ENCODE data around the gene MYO1G.
"Not testable (repeated sequence)": the region's sequence is repeated elsewhere in the genome, so short reads cannot be mapped to it uniquely, and the experiment has no call there.

The MYO1G gene

DNA sequence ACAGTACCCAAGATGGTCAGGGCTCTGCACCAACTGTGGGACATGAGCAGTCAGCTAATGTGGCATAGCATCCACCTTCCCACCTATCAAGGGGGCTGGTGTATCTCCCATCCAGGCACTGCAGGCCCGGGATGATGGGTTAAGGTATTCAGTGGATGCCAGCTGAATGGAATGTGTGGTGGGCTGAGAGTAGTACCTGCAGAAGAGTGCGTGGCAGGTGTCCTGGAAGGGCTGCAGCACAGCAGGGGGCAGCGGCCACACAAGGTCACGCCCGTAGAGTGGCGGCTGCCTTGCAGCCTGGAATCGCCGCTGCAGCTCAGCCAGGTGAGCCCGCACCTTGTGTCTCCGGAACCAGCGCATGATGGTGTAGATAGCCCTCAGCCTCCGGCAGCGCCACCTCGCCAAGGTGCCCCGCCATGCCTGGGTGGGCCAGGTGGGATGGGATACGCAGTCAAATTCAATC, 13.3 kb downstream of the MYO1G start:
- no peak for DNase-seq

DNA sequence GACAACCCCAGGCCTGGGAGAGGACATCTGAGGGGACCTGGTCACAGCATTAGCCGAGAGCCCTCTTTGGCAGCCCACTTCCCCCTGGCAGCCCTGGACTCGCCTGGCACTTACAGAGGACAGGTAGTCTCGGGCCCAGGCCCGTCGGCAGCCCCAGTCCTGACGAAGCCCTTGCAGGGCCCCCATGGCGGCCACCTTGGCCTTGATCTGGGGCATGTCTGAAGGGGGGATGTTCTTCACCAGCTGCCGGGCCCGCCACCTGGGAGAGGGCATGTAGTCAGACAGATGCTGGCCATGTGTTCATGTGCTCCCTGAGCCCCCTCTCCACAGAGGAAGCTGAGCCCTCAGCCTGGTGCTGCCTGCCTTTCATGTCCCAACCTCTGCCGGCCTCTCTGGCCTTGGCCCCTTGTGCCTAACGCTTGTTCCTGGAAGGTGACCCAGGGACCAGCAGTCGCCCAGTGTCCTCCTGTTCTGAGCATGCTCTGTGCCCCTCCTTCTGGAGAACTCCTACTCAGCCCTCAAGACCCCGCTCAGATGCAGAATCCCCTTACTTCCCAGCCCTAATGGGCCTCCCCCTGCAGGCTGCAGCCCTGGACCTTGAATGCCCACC, 13.9 kb downstream of the MYO1G start:
- no peak for DNase-seq

DNA sequence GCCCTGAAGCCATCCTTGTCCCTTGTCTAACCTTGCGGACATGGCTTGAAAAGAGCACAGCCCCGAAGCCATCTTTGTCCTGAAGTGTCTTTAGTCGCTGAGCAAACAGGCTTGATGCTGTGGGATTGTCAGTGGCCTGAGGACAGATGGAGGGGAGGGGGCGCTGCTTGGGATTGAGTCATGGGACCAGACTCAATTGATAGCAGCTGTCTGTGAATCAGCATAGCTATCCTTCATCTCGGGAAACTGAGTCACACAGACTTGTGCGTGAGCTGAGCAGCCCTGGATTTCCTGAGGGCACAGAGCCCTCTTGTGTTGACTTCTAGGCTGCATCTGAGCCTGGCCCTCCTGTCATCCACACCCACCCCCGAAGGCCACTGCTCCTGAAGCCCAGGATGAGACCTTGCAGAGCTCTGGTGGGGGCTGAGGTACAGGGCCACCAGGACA, 14.4 kb downstream of the MYO1G start:
- DNase-seq = peak; percentile 22

DNA sequence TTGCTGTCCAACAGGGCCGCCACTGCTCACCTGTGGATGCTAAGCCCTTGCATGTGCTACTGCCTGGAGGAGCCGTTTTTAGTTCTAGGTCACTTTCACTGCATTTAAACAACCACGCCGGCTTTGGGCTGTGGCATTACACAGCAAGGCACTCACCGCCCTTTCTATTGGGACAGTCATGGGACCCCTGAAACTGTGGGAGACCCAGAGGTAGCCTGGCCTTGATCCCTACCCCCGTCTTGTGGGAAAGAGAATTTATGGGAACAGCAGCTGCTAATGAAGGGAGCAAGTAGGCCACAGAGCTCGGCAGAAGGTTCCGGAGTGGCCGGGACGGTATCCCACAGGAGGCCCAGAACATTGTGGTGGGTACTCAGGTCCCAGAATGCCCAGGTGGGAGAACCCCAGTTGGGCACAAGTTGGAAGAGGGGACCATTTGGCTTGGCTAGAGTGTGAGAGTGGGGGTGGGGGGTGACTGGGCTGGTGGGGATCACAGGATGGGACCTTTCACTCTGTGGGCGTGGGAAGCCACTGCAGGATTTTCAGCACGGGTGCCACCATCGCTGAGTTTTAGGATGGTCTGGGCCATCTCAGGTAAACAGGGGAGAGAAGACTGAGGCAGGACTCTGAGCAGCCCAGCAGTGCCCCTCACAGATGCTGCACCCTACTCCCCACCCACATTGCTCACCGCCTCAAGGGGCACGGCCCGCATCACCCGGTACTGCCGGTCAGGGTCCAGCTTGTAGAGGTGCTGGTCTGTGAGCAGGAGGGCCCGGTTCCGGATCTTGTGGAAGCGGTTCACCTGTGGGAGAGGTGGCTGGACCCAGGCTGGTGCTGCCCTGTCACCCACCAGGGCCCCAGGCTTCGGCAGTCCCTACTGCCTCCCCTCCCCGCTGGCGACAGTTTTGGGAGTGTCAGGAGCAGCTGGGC, 15.2 kb downstream of the MYO1G start:
- DNase-seq = no peak

DNA sequence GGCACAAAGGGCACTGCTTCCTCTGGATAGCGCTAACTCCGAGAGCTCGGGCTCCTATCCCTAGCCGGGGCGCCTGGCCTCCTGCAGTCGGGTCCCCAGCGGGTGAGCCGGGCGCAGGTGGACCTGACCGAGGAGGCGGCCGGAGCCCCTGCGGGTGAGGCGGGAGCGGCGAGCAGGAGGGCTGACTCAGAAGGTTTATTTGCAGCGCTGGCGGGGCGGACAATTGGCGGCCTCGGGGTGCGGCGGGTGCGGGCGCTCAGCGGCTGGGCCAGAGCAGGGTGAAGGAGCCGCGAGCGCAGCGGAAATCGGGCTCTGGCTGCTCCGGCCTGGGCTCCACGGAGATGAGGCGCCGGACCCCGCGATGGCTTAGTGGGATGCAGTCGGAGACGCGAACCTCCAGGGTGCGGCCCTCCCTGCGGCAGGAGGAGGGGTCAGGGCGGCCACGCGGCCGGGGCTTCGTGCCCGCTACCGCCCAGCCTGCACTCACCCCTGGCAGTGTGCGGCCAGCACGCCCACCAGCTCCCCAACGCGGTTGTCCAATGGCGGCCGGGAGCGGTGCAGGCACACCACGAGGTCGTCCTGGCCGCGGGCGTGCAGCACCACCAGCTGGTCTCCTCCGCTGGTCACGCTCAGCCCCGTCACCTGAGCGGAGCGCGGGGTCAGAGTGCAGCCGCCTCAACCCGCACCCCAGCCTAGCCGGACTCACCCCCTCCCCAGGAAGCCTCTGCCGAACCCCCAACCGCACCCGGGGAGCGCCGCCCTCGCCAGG, 16.1 kb downstream of the MYO1G start:
- peak; percentile 20 for DNase-seq

DNA sequence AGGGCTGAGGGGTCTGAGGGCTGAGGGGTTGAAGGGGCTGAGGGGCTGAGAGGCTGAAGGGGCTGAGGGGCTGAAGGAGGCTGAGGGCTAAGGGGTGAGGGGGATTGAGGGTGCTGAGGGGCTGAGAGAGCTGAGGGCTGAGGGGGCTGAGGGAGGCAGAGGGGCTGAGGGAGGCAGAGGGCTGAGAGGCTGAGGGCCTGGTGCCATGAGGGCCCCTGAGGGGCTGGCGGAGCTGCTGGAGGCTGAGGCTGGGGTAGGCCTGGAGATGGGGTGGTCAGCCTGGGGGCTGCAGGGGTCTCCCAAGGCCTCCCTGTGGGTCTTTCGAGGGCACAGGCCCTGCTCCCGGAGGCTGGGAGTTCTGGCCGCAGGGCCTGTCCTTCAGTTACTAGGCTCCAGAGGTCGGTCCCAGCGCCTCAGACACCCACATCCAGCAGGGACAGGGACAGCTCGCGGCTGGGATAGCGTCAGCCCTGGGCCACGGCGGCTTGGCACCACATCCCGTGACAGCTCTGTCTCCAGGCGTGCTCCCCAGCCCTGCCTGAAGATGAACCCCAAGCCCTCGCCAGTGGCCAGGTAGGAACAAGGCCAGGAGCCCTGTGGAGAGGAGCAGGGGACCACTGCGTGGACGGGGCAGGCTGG, 16.9 kb downstream of the MYO1G start:
- no peak for DNase-seq

DNA sequence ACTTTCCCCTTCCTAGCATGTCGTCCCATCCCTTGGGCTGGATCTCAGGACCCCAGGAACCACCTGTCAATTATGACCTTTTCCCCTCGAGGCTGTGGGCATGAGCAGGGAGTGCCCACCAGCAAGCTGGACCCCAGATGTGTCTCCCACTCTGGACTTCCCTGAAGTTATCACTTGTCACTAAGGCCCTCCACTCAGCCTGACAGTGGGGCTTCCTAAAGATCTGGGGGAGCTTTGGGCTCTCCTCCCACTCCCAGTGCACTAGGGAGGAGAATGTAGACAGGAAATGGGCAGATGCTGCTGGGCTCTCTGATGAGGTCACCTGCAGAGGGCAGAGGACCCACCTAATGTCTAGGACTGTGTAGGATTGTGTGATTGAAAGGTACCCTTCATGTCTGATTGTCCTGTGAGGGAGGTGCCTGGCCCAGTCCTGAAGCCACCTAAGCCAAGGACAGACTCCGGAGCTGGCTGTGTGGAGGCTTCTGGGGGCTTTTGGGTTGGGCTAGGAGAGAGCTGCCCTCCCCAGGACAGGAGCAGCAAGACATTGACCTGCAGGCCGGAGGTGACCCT, 18.7 kb downstream of the MYO1G start:
- no peak for DNase-seq

DNA sequence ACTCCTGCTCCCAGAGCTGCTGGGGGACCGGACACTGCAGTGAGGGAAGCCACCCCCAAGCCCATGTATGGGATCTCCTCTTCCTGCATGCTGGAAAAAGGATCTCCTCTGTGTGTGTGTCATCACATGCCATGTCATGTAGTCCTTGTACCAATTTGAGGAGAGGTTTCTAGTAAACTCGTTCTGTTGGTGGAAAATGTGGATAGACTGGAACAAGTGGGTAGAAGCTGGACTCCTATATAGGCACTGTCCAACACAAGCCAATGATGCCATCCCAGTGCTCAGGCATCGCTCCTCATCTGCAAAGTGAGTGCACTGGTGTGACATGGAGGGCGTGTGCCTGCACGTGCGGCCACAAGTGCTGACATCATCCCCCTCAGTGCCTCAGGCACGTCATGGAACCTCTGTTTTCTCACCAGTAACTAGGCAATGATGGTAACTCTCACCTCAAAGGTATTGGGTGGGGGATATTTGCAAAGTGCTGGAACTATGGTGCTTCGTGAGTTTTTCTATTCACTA, 19.3 kb downstream of the MYO1G start:
- no peak for DNase-seq

DNA sequence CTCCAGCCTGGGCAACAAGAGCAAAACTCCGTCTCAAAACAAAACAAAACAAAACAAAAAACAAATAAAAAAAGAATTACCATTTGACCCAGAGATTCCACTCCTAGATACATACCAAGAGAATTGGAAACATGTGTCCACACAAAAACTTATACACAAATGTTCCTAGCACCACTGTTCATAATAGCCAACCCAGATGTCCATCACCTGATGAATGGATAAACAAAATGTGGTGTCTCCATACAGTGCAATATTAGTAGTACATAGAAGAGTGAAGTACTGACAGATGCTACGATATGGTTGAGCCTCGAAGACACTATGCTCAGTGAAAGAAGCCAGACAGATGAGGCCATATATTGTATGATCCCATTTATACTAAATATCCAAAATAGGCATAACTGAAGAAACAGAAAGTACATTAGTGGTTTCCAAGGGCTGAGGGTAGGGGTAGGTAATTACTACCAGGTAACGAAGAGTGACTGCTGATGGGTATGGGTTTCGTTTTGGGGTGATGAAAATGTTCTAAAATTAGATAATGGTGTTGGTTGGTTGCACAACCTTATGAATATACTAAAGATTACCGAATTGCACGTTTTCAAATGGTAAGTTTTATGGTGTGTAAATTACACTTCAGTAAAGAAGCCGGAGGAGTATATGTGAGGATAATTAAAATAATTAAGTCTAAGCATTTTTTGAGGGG, 20.0 kb downstream of the MYO1G start:
- no peak for DNase-seq

DNA sequence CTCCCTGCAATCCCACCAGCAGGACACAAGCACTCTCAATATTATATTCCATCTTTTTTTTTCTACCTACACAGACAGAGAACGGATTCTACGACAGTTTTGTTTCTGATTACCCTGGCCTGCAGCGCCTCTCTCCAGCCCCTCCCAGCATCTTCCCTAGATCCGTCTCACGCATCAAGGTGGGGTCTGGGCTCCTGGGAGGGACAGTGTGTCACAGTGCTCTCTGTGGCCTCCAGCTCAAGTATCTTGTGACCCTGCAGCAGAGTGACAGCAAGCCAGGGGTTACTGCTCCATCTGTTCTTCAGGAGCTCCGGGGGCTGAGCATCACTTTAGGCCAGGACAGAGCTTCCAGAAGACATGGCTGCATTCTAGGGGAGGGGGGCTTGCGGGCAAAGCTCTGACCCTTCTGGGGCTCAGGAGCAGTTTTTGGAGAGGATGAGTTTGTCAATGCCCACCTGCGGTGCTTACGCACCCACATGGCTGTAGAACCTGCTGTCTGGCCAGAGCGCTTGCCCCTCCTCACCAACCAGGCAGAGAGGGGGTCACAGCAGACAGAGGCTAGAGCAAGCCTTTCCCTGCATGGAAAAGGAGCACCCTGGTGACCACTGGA, 22.6 kb downstream of the MYO1G start:
- no peak for DNase-seq

DNA sequence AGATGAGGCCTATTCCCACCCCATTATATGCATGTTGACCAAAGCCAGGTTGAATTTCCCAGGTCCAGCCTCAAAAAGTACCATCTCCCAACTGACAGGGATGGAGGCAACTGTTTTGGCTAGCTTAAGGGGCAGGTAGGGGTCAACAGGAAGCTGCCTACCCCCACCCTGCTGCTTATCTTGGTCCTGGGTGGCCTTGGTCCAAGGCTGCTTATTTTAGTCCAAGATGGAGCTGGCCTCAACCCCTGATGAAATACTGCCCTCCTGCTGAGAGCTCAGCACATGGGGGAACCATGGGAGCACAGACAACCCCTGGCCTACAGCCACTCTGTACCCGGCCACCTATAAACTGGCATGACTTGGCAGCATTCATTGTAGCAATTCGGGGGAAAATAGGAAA, 23.1 kb downstream of the MYO1G start:
- no peak for DNase-seq

DNA sequence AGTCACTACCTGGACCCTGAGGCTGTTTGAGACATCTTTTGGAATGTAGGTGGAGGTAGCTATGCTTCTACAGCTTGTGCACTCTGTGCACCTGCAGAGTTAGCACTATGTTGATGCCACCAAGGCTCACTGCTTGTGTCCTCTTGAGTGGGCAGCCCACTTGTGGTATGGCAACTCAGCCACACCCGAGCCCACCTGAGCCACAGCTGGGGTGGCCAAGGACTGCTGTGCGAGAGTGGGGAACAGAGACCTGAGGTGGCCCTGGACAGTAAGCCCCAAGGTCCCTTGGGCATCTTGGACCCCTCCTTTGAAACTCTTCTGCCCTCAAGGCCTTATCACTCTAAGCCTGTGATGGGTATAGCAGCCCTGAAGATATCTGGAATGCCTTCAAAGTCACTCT, 25.7 kb downstream of the MYO1G start:
- no peak for DNase-seq

DNA sequence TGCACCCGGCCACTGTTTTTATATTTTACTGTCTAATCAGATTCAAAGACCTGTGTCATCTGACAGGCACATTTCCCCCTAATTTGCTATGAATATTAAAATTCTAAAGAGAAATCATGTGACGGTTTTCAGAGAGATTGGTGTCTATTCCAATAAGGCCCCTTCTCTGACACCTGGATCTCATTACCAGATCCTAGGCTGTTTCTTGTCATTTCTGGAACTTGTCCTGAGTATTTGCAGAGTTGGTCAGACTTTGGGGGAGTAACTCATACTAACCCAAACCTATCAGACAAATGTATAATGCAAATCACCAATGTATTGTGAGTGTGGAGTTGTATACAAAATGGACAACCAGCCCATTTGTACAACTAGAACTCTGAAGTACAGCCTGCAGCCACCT, 29.5 kb downstream of the MYO1G start:
- no peak for DNase-seq

DNA sequence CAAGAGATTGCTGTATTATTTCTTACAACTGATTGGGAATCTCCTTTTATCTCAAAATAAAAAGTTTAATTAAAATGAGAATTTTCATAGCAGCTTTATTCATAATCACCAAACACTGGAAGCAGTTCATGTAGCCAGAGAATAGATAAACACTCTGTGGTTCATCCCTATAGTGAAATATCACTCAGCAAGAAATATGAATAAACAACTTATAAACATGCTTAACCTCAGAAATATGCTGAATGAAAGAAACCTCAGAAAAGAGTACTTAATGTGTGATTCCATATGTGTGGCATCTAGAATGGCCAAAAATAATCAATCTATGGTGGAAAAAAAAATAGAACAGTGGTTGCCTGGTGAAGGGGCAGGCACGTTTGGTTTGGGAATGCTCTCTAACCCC, 33.3 kb downstream of the MYO1G start:
- DNase-seq = no peak

DNA sequence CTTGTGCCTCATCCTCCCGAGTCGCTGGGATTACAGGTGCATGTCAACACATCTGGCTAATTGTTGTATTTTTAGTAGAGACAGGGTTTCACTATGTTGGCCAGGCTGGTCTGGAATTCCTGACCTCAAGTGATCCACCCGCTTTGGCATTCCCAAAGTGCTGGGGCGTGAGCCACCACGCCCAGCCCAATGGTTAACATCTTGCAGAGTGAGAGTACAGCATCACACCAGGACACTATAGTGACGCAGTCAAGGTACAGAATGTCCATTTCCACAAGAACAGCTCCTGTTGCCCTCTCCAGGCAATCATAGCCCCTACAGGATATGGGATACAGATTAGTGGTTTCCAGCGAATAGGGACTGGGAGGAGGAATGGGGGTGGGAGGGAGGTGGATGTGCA, 34.0 kb downstream of the MYO1G start:
- DNase-seq = no peak

DNA sequence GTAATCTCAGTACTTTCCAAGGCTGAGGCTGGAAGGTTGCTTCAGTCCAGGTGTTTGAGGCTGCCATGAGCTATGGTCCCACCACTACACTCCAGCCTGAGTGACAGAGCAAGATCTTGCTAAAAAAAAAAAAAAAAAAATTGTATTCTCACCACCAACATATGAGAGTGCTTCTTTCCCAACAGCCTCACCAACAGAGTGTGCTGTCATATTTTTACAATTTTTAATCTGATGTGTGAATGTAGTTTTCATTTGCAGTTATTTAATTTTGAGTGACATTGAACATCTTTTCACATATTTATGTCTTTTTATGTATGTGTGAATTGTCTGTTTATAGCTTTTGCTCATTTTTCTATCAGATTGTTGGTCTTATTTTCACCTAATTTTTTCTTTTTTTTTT, 35.2 kb downstream of the MYO1G start:
- DNase-seq = no peak

DNA sequence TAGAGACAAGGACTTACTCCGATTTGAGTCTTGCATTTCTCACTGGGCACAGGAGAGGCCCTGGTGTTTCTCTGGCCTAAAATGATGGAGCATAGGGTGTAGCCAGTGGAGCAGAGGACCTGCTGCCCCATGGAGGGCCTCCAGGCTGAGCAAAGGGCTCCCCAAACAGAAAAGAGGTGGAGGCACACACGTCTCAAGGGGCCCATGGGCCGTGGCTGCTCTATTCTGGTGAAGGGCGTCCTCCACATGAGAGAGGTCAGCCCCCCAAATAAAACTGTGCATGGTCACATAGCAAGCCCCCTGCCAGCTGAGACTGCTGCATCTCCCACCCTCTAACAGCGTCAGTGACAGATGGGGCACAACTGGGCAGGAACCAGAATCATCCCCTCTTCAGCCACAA, 41.4 kb downstream of the MYO1G start:
- no peak for DNase-seq

DNA sequence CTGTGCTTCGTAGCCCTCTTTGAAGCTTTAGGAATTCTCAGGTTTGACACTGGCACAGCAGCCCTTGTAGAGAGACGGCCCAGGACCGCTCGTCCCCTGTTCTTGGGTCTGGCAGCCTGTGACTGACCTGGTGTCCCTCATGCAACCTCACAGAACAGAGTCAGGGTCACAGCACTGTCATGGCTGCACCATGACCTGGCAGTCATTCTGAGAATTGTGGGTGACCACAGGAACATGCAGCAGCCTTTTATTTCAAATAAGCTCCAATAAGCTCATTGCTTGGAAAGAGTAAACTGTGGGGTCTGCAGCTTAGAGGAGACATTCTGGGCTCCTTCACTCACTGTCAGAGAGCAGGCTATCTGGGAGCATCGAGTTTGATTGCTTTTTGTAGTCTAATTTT, 42.5 kb downstream of the MYO1G start:
- no peak for DNase-seq

DNA sequence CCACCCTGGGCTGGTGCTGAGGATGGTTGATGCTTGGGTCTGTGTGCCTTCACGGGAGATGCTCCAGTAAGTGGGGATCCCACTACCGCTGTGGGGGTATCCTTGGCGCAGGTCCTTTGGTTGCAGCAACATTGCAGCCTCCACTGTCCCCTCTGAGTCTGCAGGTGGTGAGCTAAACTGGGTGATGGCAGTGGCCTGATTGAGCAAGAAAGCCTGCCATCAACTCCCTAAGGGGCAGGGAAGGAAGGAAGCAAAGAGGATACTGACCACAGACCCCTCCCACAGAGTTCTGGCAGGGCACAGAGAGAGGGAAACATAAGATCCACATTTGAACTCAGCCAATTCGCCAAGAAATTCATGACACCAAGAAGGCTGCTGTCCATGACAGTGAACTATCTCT, 43.2 kb downstream of the MYO1G start:
- DNase-seq = no peak

DNA sequence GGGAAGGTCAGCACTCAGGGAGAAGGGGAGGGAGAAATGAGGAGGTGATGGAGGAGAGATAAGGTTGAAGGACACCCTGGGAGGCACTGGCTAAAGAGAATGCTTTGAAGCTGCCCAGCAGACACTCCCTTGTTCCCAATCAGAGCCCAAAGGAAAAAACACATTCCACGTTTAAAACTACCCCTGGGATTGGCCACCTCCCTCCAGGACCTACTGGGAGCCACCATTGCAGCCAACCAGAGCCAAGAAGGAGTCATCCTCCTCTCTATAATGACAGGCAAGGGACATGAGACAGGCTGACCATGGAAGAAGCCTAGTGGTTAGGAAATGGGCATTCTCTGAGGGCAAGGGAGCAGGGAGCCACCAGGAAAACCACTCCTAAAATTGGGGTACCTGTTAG, 43.8 kb downstream of the MYO1G start:
- DNase-seq = no peak

DNA sequence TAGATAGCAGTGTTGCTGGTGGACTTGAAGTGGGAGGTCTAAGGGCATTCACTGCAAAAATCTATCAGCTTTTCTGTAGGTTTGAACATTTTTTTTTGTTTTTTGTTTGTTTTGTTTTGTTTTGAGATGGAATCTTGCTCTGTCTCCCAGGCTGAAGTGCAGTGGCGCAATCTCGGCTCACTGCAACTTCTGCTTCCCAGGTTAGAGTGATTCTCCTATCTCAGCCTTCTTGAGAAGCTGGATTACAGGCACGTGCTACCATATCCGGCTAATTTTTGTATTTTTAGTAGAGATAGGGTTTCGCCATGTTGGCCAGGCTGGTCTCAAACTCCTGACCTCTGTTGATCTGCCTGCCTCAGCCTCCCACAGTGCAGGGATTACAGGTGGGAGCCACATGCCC, 44.3 kb downstream of the MYO1G start:
- DNase-seq = not testable (repeated sequence)

Measured in fibroblast of skin of right biceps (primary cell).